Measurements from ENCODE around the gene UBAC1. TPM values are rescaled to one million over a fixed set of nuclear protein-coding genes. Genes with fewer than 3 reads are reported as not detected.
"Not testable (repeated sequence)": the region's sequence is repeated elsewhere in the genome, so short reads cannot be mapped to it uniquely, and the experiment has no call there.

The UBAC1 gene
- total RNA-seq, 6 experiments from 2014 or later: 27.9 to 33.6 (median 31.2) TPM

DNA sequence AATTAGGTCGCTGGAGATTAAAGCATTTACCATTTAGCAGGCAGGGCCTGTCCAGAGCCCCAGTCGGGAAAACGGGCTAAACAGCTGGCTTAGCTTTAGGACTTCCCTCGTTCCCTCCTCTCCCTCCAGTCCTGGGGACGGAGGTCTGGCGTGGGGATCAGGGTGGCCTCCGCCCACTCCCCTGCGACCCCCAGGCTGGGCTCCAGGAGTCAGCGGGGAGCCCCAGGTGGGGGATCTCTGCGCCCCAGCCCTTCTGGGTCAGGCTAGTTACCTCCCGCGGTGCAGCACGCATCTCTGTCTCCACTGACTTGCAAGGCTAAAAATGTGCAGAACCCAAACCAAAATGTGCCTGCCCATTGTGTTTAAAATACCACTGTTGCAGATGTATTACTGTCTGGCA is 37.7 kb downstream of the UBAC1 start:
- TF ChIP-seq, protein P1, sequence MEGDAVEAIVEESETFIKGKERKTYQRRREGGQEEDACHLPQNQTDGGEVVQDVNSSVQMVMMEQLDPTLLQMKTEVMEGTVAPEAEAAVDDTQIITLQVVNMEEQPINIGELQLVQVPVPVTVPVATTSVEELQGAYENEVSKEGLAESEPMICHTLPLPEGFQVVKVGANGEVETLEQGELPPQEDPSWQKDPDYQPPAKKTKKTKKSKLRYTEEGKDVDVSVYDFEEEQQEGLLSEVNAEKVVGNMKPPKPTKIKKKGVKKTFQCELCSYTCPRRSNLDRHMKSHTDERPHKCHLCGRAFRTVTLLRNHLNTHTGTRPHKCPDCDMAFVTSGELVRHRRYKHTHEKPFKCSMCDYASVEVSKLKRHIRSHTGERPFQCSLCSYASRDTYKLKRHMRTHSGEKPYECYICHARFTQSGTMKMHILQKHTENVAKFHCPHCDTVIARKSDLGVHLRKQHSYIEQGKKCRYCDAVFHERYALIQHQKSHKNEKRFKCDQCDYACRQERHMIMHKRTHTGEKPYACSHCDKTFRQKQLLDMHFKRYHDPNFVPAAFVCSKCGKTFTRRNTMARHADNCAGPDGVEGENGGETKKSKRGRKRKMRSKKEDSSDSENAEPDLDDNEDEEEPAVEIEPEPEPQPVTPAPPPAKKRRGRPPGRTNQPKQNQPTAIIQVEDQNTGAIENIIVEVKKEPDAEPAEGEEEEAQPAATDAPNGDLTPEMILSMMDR (IDR thresholded peaks at IDR 0.05): no peak
- Mint-ChIP-seq H3K4me1 (ENCODE audit: low read depth) (peaks cover 6% of the 10 kb centered on the region; the same call in 1 of the 2 replicates), H3K36me3 (ENCODE audit: low read depth) (peaks cover 17% of the 10 kb centered on the region), H3K9me3 (peaks cover 9% of the 10 kb centered on the region; the same call in 1 of the 2 replicates), H3K27ac (no peak overlapping the region), H3K27me3 (ENCODE audit: insufficient read depth) (peaks cover 4% of the 10 kb centered on the region; the same call in 1 of the 2 replicates), H3K4me3 (no peak overlapping the region)
- no peak for DNase-seq

DNA sequence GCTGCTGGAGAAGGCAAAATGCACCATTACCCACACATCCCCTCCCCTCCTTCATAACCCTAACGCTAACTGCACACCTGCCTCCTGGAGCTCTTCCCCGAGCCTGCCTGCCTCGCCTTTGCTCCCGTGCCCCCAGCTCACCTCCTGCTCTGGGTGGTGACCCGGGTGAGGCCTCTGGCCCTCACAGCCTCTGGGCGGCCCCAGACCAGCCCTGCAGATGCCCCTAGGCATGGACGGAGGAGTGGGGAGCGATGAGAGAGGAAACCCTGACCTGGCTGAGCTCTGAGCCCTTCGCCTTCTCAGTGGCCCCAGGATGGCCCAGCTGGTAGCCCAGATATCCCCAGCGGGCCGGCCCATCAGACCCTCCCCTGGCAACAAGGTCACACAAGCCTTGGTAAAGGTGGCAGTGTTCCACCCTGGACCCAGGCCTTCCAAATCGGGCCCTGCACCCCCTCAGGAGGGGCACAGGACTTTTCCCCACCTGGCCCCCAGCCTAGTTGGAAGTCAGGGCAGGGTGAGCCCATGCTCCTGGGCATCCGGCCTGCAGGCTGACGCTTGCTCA is 39.3 kb downstream of the UBAC1 start:
- peaks cover 30% of the 10 kb centered on the region for H3K36me3 Mint-ChIP-seq (ENCODE audit: low read depth)
- H3K27ac Mint-ChIP-seq: no peak overlapping the region
- peaks cover 22% of the 10 kb centered on the region for H3K9me3 Mint-ChIP-seq
- TF ChIP-seq, protein P1 (IDR thresholded peaks at IDR 0.05): no peak
- no peak for DNase-seq
- no peak overlapping the region for H3K4me3 Mint-ChIP-seq
- no peaks in the 10 kb centered on the region for H3K27me3 Mint-ChIP-seq (ENCODE audit: insufficient read depth)
- H3K4me1 Mint-ChIP-seq (ENCODE audit: low read depth): no peaks in the 10 kb centered on the region

DNA sequence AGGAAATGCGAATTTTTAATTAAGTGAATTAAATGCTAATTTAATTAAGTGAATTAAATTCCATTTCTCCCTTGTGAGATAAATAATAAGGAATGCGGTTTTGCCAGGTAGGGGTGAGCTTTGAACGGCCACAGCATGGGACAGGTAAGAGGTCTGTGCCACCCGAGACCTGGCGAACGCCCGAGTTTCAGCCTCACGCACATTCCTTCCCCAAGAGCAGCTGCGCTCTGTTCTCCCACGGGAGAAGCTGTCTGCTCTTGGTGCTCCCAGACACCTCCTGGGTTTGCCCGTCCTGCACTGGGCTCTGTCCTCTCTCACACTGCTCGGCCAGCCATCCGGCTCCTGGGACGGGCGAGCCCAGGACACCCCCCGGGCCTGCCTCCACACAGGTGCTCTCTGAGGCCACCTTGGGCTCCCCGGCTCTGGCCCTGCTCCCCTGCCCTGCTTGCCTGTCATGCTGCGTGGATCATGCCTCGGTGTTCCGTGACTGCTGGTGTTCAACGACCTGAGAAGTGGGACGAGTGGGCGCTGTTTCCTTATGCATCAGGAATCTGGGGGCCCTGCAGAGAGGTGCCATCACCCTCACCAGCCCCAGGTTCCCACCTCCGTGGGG is 40.1 kb downstream of the UBAC1 start:
- Mint-ChIP-seq H3K4me1 (ENCODE audit: low read depth) (no peaks in the 10 kb centered on the region), H3K27me3 (ENCODE audit: insufficient read depth) (no peaks in the 10 kb centered on the region), H3K4me3 (no peak overlapping the region), H3K9me3 (peaks cover 30% of the 10 kb centered on the region), H3K36me3 (ENCODE audit: low read depth) (peaks cover 37% of the 10 kb centered on the region), H3K27ac (no peak overlapping the region)
- TF ChIP-seq, protein P1 (IDR thresholded peaks at IDR 0.05): no peak
- no peak for DNase-seq

DNA sequence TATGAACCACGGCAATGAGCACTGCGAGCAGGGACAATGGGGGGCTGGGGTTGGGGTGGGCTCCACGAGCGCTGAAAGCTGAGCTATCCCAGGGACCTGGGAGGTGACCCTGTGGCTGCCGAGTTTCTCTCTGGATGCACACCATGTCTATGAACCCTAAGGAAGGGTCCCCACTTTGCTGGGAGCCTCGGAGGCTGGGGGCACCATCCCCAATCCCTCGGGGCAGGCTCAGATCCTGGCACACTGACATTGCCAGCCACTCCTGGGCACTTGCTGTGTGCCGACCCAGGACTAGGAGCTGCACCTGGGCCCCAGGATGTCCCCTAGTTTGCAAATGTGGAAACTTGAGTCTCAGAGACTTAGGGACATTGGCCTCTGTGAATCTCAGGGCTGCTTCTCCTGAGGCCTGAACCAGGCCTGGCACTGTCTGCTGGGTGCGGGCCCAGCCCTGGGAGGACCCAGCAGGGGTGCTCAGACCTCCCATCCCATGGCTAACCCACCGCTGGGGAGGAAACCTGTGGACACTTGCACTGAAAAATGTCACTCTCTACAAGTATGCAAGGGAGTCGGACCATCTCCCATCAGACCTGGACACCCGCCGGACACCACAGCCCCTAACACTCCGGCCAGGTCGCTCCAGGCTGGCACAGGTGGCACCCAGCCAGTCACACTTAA is 40.8 kb downstream of the UBAC1 start:
- H3K36me3 Mint-ChIP-seq (ENCODE audit: low read depth): peaks cover 44% of the 10 kb centered on the region

DNA sequence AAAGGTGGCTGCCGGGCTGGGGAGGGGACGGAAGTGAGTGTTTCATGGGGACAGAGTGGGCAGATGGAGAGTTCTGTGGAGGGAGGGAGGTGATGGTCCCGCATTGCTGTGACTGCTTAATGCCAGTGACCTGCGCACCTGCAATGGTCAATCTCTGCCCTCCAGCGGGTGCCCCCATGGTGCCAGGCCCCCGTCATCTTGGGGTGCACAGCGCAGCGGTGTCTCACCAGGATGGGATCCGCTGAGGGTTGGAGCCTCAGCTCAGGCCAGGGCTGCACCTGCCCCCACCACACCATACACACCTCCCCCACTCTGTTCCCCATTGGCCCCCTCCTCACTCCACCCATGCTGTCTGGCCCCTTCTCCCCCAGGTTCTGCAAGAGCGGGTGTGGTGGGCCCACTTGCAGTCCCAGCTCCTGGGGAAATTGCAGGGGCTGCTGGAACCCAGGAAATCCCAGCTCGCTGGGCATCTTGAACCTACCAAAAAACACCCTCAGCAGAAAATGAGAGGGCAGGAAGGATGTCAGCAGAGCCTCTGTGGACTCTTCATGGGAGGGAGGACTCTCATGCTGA is 41.8 kb downstream of the UBAC1 start:
- H3K4me3 Mint-ChIP-seq: no peak overlapping the region
- peaks cover 48% of the 10 kb centered on the region for H3K36me3 Mint-ChIP-seq (ENCODE audit: low read depth)
- H3K27me3 Mint-ChIP-seq (ENCODE audit: insufficient read depth): peaks cover 3% of the 10 kb centered on the region; the same call in 1 of the 2 replicates
- no peaks in the 10 kb centered on the region for H3K4me1 Mint-ChIP-seq (ENCODE audit: low read depth)
- TF ChIP-seq, protein P1 (IDR thresholded peaks at IDR 0.05): no peak
- H3K27ac Mint-ChIP-seq: no peak overlapping the region
- H3K9me3 Mint-ChIP-seq: peaks cover 47% of the 10 kb centered on the region
- no peak for DNase-seq

More for the DNA sequence above, 40.8 kb downstream of the UBAC1 start:
- Mint-ChIP-seq H3K4me3 (no peak overlapping the region), H3K27me3 (ENCODE audit: insufficient read depth) (no peaks in the 10 kb centered on the region), H3K27ac (no peak overlapping the region), H3K4me1 (ENCODE audit: low read depth) (no peaks in the 10 kb centered on the region), H3K9me3 (peaks cover 37% of the 10 kb centered on the region)
- DNase-seq: no peak
- TF ChIP-seq, protein P1 (IDR thresholded peaks at IDR 0.05): no peak

DNA sequence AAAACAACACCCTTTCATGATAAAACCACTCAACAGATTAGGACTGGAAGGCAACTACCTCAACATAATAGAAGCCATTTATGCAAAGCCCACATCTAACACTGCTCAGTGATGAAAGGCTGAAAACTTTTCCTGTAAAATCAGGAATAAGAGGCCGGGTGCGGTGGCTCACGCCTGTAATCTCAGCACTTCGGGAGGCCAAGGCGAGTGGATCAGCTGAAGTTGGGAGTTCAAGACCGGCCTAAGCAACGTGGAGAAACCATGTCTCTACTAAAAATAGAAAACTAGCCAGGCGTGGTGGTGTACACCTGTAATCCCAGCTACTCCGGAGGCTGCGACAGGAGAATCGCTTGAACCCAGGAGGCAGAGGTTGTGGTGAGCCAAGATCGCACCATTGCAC is 44.9 kb downstream of the UBAC1 start:
- Mint-ChIP-seq H3K36me3 (ENCODE audit: low read depth) (peaks cover 70% of the 10 kb centered on the region), H3K9me3 (peaks cover 62% of the 10 kb centered on the region)
- H3K27ac Mint-ChIP-seq; H3K4me1 Mint-ChIP-seq (ENCODE audit: low read depth); H3K27me3 Mint-ChIP-seq (ENCODE audit: insufficient read depth); H3K4me3 Mint-ChIP-seq; DNase-seq: not testable (repeated sequence)
